Activated CD8-positive, alpha-beta T cell treated with anti-CD3 and anti-CD28 coated beads for 36 hours (primary cell): Measurements from ENCODE around the gene TXNDC12. TPM values are rescaled to one million over a fixed set of nuclear protein-coding genes. Genes with fewer than 3 reads are reported as not detected.

Experiments
- ATAC-seq: fragments of 200-7000 bp; cut with Tn5 transposase; one replicate; pipeline ENCODE4 v1.10.0; 2021; ENCODE audit warnings: mild to moderate bottlenecking, moderate library complexity
- CTCF ChIA-PET: fragments of 350-600 bp; sonication (Branson Sonifier 250); formaldehyde crosslinking; loops from one replicate; lab custom pipeline; 2021; ENCODE audit warnings: antibody characterized with exemption; lab: Charles Lee
- POLR2A ChIA-PET: fragments of 350-600 bp; sonication (Branson Sonifier 250); formaldehyde crosslinking; loops from one replicate; lab custom pipeline; 2021; ENCODE audit warnings: antibody characterized with exemption; lab: Charles Lee
- DNase-seq: peaks from one replicate; pipeline ENCODE4 v3.0.0-alpha.2; 2020
- H3K27ac Mint-ChIP-seq: one replicate; pipeline ENCODE4 v1.8.0; 2021; ENCODE audit warnings: mild to moderate bottlenecking, mixed read lengths
- H3K27me3 Mint-ChIP-seq: one replicate; pipeline ENCODE4 v1.8.0; 2021; ENCODE audit warnings: mixed read lengths
- H3K36me3 Mint-ChIP-seq: one replicate; pipeline ENCODE4 v1.8.0; 2021; ENCODE audit warnings: low read depth, mixed read lengths
- H3K4me1 Mint-ChIP-seq: one replicate; pipeline ENCODE4 v1.8.0; 2021; ENCODE audit warnings: low read depth, mixed read lengths
- H3K4me3 Mint-ChIP-seq: one replicate; pipeline ENCODE4 v1.8.0; 2021; ENCODE audit warnings: mild to moderate bottlenecking, moderate library complexity, mixed read lengths
- H3K9me3 Mint-ChIP-seq: one replicate; pipeline ENCODE4 v1.8.0; 2021; ENCODE audit warnings: mixed read lengths
- CTCF ChIP-seq: fragments of 200-600 bp; IDR thresholded peaks from one replicate; pipeline ENCODE4 v1.8.0; 2022; ENCODE audit warnings: antibody characterized with exemption, mild to moderate bottlenecking
- intact Hi-C: fragments of 100-400 bp; cut with micrococcal nuclease; formaldehyde crosslinking; loops from one replicate; pipeline ENCODE4 v1.10.0; 2022
- total RNA-seq, 2 experiments: library from RNA; stranded (reverse); gene quantifications; one replicate each; pipeline ENCODE4 v1.2.3, GENCODE V29; 2021

TXNDC12 gene
- total RNA-seq, 2 experiments from 2014 or later = 24.3 to 34.7 TPM

- ChIA-PET CTCF (interaction anchor here (0.8 kb wide), 1 partner anchor 273 kb away, joined by 3 read pairs; no protein-coding TSS in a partner anchor), POLR2A (interaction anchor here (4.0 kb wide), 1 partner anchor 24 kb away, joined by 24 read pairs; the partner anchor contains the start of gene KTI12)
- no peak for ATAC-seq
- Mint-ChIP-seq H3K4me1 (peaks cover 39% of the 10 kb centered on the region), H3K27ac (peak overlapping the region; percentile 98), H3K4me3 (peak overlapping the region; percentile 86), H3K9me3 (no peaks in the 10 kb centered on the region), H3K27me3 (no peaks in the 10 kb centered on the region), H3K36me3 (peaks cover 28% of the 10 kb centered on the region)
- no peak for TF ChIP-seq CTCF
- intact Hi-C loops = no loop called here
- DNase-seq = no peak
These were observed 2.3 kb upstream of the TXNDC12 start for GRCh38 chr1:52057255-52057654.

DNA sequence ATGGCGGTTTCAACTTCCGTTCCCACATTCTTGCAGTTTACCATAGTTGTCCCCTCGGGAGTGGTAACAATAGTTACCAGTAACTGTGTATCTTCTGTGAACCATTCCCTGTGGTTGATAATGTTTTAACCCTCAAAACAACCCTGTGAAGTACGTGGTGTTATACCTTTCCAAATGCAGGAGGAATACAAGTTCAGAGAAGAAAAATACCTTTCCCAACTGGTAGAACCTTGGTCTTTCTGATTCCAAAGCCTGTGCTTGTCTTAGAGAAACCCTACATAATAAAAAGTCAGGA is 1.9 kb upstream of the TXNDC12 start:
- DNase-seq = no peak
- Mint-ChIP-seq H3K4me3 (peak overlapping the region; percentile 86), H3K27ac (peak overlapping the region; percentile 98), H3K9me3 (no peaks in the 10 kb centered on the region), H3K4me1 (peaks cover 39% of the 10 kb centered on the region), H3K27me3 (no peaks in the 10 kb centered on the region), H3K36me3 (peaks cover 31% of the 10 kb centered on the region)
- TF ChIP-seq CTCF = no peak
- no peak for ATAC-seq
- CTCF ChIA-PET = interaction anchor here (1.0 kb wide), 1 partner anchor 27 kb away, joined by 4 read pairs; no protein-coding TSS in a partner anchor
- POLR2A ChIA-PET = interaction anchor here (0.5 to 4.0 kb wide), 4 partner anchors 15 to 177 kb away, joined by 3 to 24 read pairs (median 5); partner anchors contain the start of gene KTI12
- intact Hi-C loops = no loop called here

GRCh38 chr1:52056163-52056936 is 1.4 kb upstream of the TXNDC12 start, which contains the start of gene BTF3L4:
TSS of gene BTF3L4 (plus strand) at chr1:52056295. CDS start at chr1:52059848, 3,553 bp downstream.
- peak within 1 kb of the TSS; percentile 98 for H3K27ac Mint-ChIP-seq
- peaks cover 39% of the 10 kb centered on the region for H3K4me1 Mint-ChIP-seq
- intact Hi-C loops = no loop called here
- H3K4me3 Mint-ChIP-seq = peak within 1 kb of the TSS; percentile 86
- DNase-seq = peak; percentile 98
- no peaks in the 10 kb centered on the region for H3K27me3 Mint-ChIP-seq
- ChIA-PET CTCF (interaction anchor here (0.6 to 1.0 kb wide), 2 partner anchors 27 to 312 kb away, joined by 3 to 4 read pairs; no protein-coding TSS in a partner anchor), POLR2A (interaction anchor here (0.5 to 4.0 kb wide), 6 partner anchors 14 to 177 kb away, joined by 3 to 24 read pairs (median 4); partner anchors contain the start of gene KTI12)
- TF ChIP-seq CTCF = no peak
- peak; percentile 93 for ATAC-seq
- H3K9me3 Mint-ChIP-seq = no peaks in the 10 kb centered on the region
- H3K36me3 Mint-ChIP-seq = peaks cover 30% of the 10 kb centered on the region

DNA sequence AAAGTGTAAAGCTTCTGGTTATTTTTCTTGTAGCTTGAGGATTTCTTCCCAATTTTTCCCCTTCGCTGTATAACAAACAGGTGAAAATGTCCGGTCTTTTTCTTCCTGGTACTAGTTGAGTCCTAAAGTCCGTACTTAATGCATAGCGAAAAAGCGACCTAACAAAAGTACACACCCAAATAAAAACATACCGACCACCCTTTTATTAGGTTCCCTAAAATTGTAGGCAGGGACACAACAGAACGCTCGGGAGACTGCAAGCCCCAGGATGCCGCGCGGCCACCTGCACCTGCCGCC is 823 bp upstream of the TXNDC12 start:
- H3K9me3 Mint-ChIP-seq = no peaks in the 10 kb centered on the region
- no peak for ATAC-seq

More for the DNA sequence above, 823 bp upstream of the TXNDC12 start:
- CTCF ChIA-PET = interaction anchor here (0.6 kb wide), 1 partner anchor 313 kb away, joined by 3 read pairs; no protein-coding TSS in a partner anchor
- TF ChIP-seq CTCF = no peak
- POLR2A ChIA-PET = interaction anchor here (0.6 to 4.0 kb wide), 6 partner anchors 15 to 347 kb away, joined by 3 to 24 read pairs (median 3); partner anchors contain the start of gene KTI12
- H3K27me3 Mint-ChIP-seq = no peaks in the 10 kb centered on the region
- peak overlapping the region; percentile 98 for H3K27ac Mint-ChIP-seq
- peak overlapping the region; percentile 86 for H3K4me3 Mint-ChIP-seq
- DNase-seq = no peak
- intact Hi-C loops = no loop called here
- peaks cover 42% of the 10 kb centered on the region for H3K4me1 Mint-ChIP-seq
- H3K36me3 Mint-ChIP-seq = peaks cover 30% of the 10 kb centered on the region
